NCI-H2227 (cell line): ENCODE data around the gene SEMA6D.
"Not testable (repeated sequence)": the region's sequence is repeated elsewhere in the genome, so short reads cannot be mapped to it uniquely, and the experiment has no call there.

ENCODE experiments used
- DNase-seq: peaks from one replicate; lab custom pipeline; 2025; ENCODE audit not compliant: unreplicated experiment; lab: John Stamatoyannopoulos, UW

SEMA6D gene

GRCh38 chr15:47715856-47716445 lies 1.4 kb upstream of the SEMA6D start:
- no peak for DNase-seq

GRCh38 chr15:47716516-47716915 lies 789 bp upstream of the SEMA6D start:
- no peak for DNase-seq

GRCh38 chr15:47718497-47719437 lies 1.5 kb downstream of the SEMA6D start:
- peak; percentile 36 for DNase-seq

GRCh38 chr15:47719730-47720129 lies 2.4 kb downstream of the SEMA6D start:
- no peak for DNase-seq

GRCh38 chr15:47720555-47720954 lies 3.2 kb downstream of the SEMA6D start:
- no peak for DNase-seq

GRCh38 chr15:47721676-47722075 lies 4.4 kb downstream of the SEMA6D start:
- DNase-seq: no peak

GRCh38 chr15:47724346-47724745 lies 7.0 kb downstream of the SEMA6D start:
- DNase-seq: no peak

- no peak for DNase-seq
Measured at GRCh38 chr15:47725051-47725450, 7.7 kb downstream of the SEMA6D start.

GRCh38 chr15:47725906-47726305 lies 8.6 kb downstream of the SEMA6D start:
- DNase-seq: no peak

- no peak for DNase-seq
Measured at GRCh38 chr15:47726399-47726823, 9.1 kb downstream of the SEMA6D start.

GRCh38 chr15:47727137-47727536 lies 9.8 kb downstream of the SEMA6D start:
- no peak for DNase-seq

GRCh38 chr15:47727676-47728075 lies 10.4 kb downstream of the SEMA6D start:
- no peak for DNase-seq

GRCh38 chr15:47728426-47728825 lies 11.1 kb downstream of the SEMA6D start:
- no peak for DNase-seq

- DNase-seq: no peak
Measured at GRCh38 chr15:47728886-47729285, 11.6 kb downstream of the SEMA6D start.

- no peak for DNase-seq
Measured at GRCh38 chr15:47731230-47731629, 13.9 kb downstream of the SEMA6D start.

- DNase-seq: no peak
Measured at GRCh38 chr15:47732248-47732647, 14.9 kb downstream of the SEMA6D start.

GRCh38 chr15:47733085-47733484 lies 15.8 kb downstream of the SEMA6D start:
- DNase-seq: no peak

GRCh38 chr15:47736143-47736786 lies 19.0 kb downstream of the SEMA6D start:
- no peak for DNase-seq

GRCh38 chr15:47737477-47737876 lies 20.2 kb downstream of the SEMA6D start:
- no peak for DNase-seq

GRCh38 chr15:47738144-47738825 lies 21.0 kb downstream of the SEMA6D start:
- not testable (repeated sequence) for DNase-seq

- DNase-seq: no peak
Measured at GRCh38 chr15:47741082-47741481, 23.8 kb downstream of the SEMA6D start.
